ENCODE measurements around the gene MEF2B.

The MEF2B gene

GRCh38 chr19:19096641-19097627 lies 73.1 kb downstream of the MEF2B start:
- DNase-seq = no peak

DNA sequence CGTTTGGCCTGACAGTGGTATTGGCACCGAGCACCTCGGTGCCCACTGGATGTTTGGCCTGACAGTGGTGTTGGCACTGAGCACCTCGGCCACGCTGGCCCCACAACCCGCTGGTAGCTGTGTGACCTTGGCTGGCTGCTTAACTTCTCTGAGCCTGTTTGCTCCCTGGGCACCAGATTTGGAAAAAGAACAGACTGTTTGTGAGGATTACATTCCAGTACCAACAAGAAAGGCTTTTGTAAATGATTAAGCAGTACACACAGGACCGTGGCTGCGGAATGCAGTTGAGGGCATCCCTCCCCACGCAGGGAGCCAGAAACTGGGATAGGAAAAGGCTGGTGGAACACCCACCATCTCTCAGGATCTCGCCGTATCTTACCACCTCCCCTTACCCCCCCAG lies 74.4 kb downstream of the MEF2B start:
- no peak for DNase-seq

Measured in NCI-H1436 treated with DMSO at 0.1 percent for 48 hours (cell line).